GM12875 (cell line): Measurements from ENCODE around the gene PKIB.

Source experiments
- H3K4me3 ChIP-seq: one replicate; pipeline ENCODE4 v1.5.1; 2011; ENCODE audit warnings: low read depth, low read length, control low read depth
- TF ChIP-seq, protein P1 (sequence below): IDR thresholded peaks from 2 replicates; pipeline ENCODE4 v1.5.1; 2011; ENCODE audit warnings: low read depth, mild to moderate bottlenecking, control low read depth, inconsistent platforms, low read length, moderate library complexity, borderline replicate concordance; ENCODE audit not compliant: insufficient read depth

Gene PKIB

DNA sequence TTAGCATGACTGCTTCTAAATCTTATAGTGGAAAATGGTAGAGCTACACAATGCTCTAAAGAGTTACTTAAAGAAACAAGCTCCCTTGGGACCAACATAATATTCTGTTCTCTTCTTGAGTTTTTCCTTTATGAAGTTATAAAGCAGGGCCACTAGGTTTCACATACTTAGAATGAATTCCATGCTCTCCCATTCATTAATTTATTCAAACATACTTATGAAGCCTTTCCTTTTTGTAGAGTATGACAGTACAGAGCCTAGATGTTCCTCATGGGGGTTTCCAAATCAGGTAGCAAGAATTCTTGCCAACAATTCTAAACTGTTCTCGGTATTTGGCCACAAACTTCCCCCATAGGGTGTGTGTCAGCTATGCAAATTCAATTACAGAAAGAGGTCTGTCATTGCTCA lies 148.7 kb downstream of the PKIB start:
- TF ChIP-seq, protein P1, sequence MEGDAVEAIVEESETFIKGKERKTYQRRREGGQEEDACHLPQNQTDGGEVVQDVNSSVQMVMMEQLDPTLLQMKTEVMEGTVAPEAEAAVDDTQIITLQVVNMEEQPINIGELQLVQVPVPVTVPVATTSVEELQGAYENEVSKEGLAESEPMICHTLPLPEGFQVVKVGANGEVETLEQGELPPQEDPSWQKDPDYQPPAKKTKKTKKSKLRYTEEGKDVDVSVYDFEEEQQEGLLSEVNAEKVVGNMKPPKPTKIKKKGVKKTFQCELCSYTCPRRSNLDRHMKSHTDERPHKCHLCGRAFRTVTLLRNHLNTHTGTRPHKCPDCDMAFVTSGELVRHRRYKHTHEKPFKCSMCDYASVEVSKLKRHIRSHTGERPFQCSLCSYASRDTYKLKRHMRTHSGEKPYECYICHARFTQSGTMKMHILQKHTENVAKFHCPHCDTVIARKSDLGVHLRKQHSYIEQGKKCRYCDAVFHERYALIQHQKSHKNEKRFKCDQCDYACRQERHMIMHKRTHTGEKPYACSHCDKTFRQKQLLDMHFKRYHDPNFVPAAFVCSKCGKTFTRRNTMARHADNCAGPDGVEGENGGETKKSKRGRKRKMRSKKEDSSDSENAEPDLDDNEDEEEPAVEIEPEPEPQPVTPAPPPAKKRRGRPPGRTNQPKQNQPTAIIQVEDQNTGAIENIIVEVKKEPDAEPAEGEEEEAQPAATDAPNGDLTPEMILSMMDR, result no peak
- H3K4me3 ChIP-seq, result no peak overlapping the region

DNA sequence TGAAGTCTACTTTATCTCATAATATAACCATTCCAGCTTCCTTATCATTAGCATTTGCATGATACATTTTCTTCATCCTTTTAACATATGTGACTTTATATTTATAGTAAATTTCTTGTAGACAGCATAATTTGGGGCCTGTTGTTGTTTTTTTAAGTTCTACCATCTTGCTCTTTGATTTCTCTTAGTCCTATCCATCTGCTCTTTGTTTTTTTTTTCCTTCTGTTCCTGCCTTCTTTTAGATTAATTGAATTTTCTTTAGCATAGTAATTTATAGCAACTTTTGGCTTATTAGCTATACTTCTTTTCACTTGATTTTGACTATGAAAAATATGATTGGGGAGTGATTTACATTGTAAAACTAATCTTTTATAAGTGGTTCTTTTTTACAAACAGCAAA lies 150.1 kb downstream of the PKIB start:
- no peak overlapping the region for H3K4me3 ChIP-seq
- TF ChIP-seq, protein P1, result no peak

DNA sequence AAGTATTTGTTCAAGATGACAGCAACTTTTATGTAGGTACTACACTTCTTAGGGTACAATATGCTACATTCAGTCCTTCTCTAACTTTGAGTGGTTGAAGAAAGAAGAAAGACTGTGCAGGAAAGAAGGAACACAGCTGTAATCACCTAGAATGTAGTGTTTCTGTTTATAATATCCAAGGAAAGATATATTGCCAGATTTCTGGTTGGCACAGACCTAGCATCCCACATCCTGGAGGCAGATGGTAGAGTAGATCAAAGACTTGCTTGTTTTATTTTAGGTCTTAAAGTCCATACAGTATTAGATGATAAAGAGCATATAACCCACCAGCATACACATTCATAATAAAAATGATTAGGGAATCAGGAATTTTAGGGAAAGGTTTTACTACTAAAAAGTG lies 156.1 kb downstream of the PKIB start:
- no peak overlapping the region for H3K4me3 ChIP-seq
- TF ChIP-seq, protein P1, result no peak

DNA sequence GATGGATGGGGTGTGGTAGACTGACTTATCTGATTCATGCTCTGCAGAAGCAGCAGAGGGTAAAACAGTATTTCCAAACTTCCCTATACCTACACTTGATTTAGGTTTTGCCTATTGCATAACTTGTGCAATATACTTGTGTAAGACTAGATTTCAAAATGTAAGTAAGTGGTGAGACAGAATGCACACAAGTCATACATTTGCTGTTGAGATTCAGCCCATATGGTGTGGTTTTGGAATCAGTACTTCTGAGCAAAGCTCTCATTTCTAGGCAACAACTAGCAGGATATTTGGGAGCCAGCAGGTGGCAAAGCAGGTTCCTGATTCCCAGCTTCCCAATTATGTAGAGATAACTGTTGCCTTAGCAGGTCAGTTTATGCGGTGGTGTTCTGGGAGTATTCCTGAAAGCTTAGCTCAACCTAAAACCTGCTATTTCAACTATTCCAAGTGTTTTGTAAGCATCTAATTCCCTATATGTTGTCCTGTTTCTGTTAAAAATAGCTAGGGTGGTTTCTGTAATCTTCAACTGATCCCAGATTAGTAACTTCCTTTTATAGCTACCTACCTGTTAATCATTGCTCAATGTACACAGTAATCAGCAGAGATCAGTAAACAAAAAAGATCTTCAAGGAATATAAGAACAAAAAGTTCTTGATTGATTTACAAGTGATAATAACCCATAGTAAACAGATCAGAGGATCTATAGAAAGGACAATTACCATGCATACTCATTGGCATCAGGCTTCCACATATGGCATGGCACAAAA lies 160.8 kb downstream of the PKIB start:
- TF ChIP-seq, protein P1, result no peak
- no peak overlapping the region for H3K4me3 ChIP-seq

DNA sequence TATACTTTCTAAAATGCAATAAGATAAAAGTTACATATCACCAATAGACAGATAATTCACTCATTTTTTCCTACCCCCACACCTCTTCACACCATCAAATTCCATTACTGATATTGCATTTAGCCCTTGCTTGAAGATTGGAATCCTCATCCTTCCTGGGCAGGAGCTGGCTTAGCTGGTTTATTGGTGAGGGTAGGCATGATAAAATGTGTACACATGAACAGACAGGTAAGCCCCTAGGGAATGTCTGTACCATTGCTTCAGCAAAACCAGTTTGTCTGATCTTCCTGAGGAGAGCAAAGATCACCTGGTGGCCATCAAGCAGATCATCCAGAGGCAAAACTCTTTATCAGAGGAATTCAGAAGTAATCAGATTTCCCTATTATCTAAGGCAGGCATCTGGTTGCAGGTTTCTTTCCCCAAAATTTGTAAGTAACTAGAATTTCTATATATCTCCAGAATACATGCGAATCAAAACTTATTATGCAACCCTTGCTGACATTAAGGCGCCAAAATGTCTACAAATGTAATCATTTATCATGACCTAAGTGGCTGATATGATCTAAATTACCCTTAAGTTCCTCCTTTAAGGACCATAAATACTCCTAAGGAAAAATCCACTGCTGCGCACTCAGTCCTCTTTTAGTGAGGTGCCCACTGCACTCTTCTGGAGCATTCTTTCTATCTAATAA lies 162.7 kb downstream of the PKIB start:
- TF ChIP-seq, protein P1, result no peak
- H3K4me3 ChIP-seq, result no peak overlapping the region
